Loucy (cell line): ENCODE results near the gene ENO1.

Source experiments
- H2AFZ ChIP-seq: fragments of 200-600 bp; sonication (generic); 2 replicates; pipeline ENCODE4 v1.6.0; 2016; ENCODE audit warnings: antibody characterized with exemption, mild to moderate bottlenecking, low read length, moderate library complexity
- H3F3A ChIP-seq: fragments of 200-600 bp; 2 replicates; pipeline ENCODE4 v1.6.0; 2016; ENCODE audit warnings: antibody characterized with exemption, low read depth, mild to moderate bottlenecking
- H3K27me3 ChIP-seq: fragments of 200-600 bp; sonication (generic); 2 replicates; pipeline ENCODE4 v1.6.1; 2014; ENCODE audit warnings: low read length, mild to moderate bottlenecking; ENCODE audit not compliant: insufficient read depth, poor library complexity, severe bottlenecking
- H3K36me3 ChIP-seq: fragments of 200-600 bp; sonication (generic); 2 replicates; pipeline ENCODE4 v1.6.1; 2016; ENCODE audit warnings: low read length; ENCODE audit not compliant: insufficient read depth
- H3K4me1 ChIP-seq: fragments of 200-600 bp; sonication (generic); 2 replicates; pipeline ENCODE4 v1.5.1; 2014; ENCODE audit warnings: low read length, mild to moderate bottlenecking; ENCODE audit not compliant: insufficient read depth, poor library complexity, severe bottlenecking
- H3K4me2 ChIP-seq: fragments of 200-600 bp; sonication (generic); 2 replicates; pipeline ENCODE4 v1.6.0; 2014; ENCODE audit warnings: antibody characterized with exemption, low read length, low read depth, mild to moderate bottlenecking; ENCODE audit not compliant: poor library complexity, severe bottlenecking
- H3K4me3 ChIP-seq: fragments of 200-600 bp; sonication (generic); 2 replicates; pipeline ENCODE4 v1.5.1; 2014; ENCODE audit warnings: low read length, mild to moderate bottlenecking, mixed read lengths; ENCODE audit not compliant: poor library complexity, severe bottlenecking
- H3K79me2 ChIP-seq: fragments of 200-600 bp; sonication (generic); 2 replicates; pipeline ENCODE4 v1.6.1; 2014; ENCODE audit warnings: low read length; ENCODE audit not compliant: insufficient read depth
- H3K9ac ChIP-seq: fragments of 200-600 bp; sonication (generic); 2 replicates; pipeline ENCODE4 v1.6.0; 2014; ENCODE audit warnings: mild to moderate bottlenecking, low read depth, low read length, moderate library complexity; ENCODE audit not compliant: poor library complexity, severe bottlenecking
- H3K9me2 ChIP-seq: fragments of 200-600 bp; sonication (generic); replicated peaks from 2 replicates; pipeline ENCODE4 v1.6.1; 2016; ENCODE audit warnings: low read depth, low read length, mixed read lengths
- H3K9me3 ChIP-seq: fragments of 200-600 bp; sonication (generic); 2 replicates; pipeline ENCODE4 v1.6.1; 2014; ENCODE audit warnings: mild to moderate bottlenecking, antibody characterized with exemption, low read length, low read depth; ENCODE audit not compliant: insufficient read depth
- H4K20me1 ChIP-seq: fragments of 200-600 bp; sonication (generic); 2 replicates; pipeline ENCODE4 v1.6.0; 2014; ENCODE audit warnings: antibody characterized with exemption, low read length, mild to moderate bottlenecking; ENCODE audit not compliant: insufficient read depth, poor library complexity, severe bottlenecking
- CTCF ChIP-seq: fragments of 200-600 bp; sonication (generic); conservative IDR thresholded peaks from 2 replicates; pipeline ENCODE4 v1.5.1; 2014; ENCODE audit warnings: mild to moderate bottlenecking, antibody characterized with exemption, low read length
- EZH2phosphoT487 ChIP-seq: fragments of 200-600 bp; IDR thresholded peaks from 2 replicates; pipeline ENCODE4 v1.6.1; 2018; ENCODE audit warnings: antibody characterized with exemption, mild to moderate bottlenecking, moderate library complexity, borderline replicate concordance

ENO1 gene

GRCh38 chr1:8813991-8814390, 64.5 kb downstream of the ENO1 start:
- Histone ChIP-seq H3K4me1 (peaks cover 48% of the 10 kb centered on the region), H3K4me2 (peak overlapping the region; percentile 86), H3K36me3 (no peaks in the 10 kb centered on the region), H3K27me3 (peaks cover 3% of the 10 kb centered on the region), H3F3A (peaks cover 5% of the 10 kb centered on the region; the same call in 1 of the 2 replicates), H3K4me3 (peak overlapping the region; percentile 99), H3K9me2 (no peaks in the 10 kb centered on the region), H2AFZ (no peak overlapping the region), H3K9me3 (no peaks in the 10 kb centered on the region), H4K20me1 (peaks cover 54% of the 10 kb centered on the region), H3K79me2 (peaks cover 83% of the 10 kb centered on the region), H3K9ac (peak overlapping the region; percentile 95)
- TF ChIP-seq EZH2phosphoT487 = no peak
- TF ChIP-seq CTCF = no peak

- Histone ChIP-seq H3K9me3 (no peaks in the 10 kb centered on the region), H3K79me2 (peaks cover 89% of the 10 kb centered on the region), H3K27me3 (peaks cover 3% of the 10 kb centered on the region), H2AFZ (no peak overlapping the region), H3K4me3 (peak overlapping the region; percentile 99), H3K36me3 (no peaks in the 10 kb centered on the region), H3F3A (peaks cover 4% of the 10 kb centered on the region; the same call in 1 of the 2 replicates), H3K4me2 (peak overlapping the region; percentile 86), H3K9ac (no peak overlapping the region), H3K4me1 (peaks cover 48% of the 10 kb centered on the region), H3K9me2 (no peaks in the 10 kb centered on the region), H4K20me1 (peaks cover 58% of the 10 kb centered on the region)
- TF ChIP-seq CTCF (no peak), EZH2phosphoT487 (no peak)
Measured at GRCh38 chr1:8813016-8813763, 65.3 kb downstream of the ENO1 start.

- no peaks in the 10 kb centered on the region for H3F3A ChIP-seq
- peaks cover 1% of the 10 kb centered on the region for H3K27me3 ChIP-seq
Measured at GRCh38 chr1:8812081-8812480, 66.4 kb downstream of the ENO1 start.

More at GRCh38 chr1:8812081-8812480, 66.4 kb downstream of the ENO1 start:
- Histone ChIP-seq H3K4me2 (peak overlapping the region; percentile 86), H3K9me3 (no peaks in the 10 kb centered on the region), H2AFZ (no peak overlapping the region), H3K4me1 (peaks cover 48% of the 10 kb centered on the region), H4K20me1 (peaks cover 65% of the 10 kb centered on the region), H3K9ac (peak overlapping the region; percentile 22), H3K79me2 (peaks cover 98% of the 10 kb centered on the region), H3K9me2 (no peaks in the 10 kb centered on the region), H3K4me3 (peak overlapping the region; percentile 24), H3K36me3 (no peaks in the 10 kb centered on the region)
- no peak for TF ChIP-seq CTCF
- no peak for TF ChIP-seq EZH2phosphoT487
